HEK293 (cell line): ENCODE measurements around the gene COL25A1.

Source experiments
- CTCF ChIA-PET: fragments of 350-600 bp; formaldehyde crosslinking; extraction: SDS; loops from one replicate; lab custom pipeline; 2021; ENCODE audit warnings: antibody characterized with exemption; lab: Yijun Ruan, JAX
- POLR2A ChIA-PET: fragments of 300-600 bp; formaldehyde crosslinking; extraction: SDS; loops from one replicate; lab custom pipeline; 2020; ENCODE audit warnings: antibody characterized with exemption, inconsistent platforms; lab: Yijun Ruan, JAX
- H3K27ac ChIP-seq: fragments of 200-500 bp; sonication (Bioruptor generic); 2 replicates; pipeline ENCODE4 v1.5.1; 2014; ENCODE audit warnings: low read depth, low read length, control low read depth, inconsistent platforms; ENCODE audit errors: extremely low read depth
- H3K36me3 ChIP-seq, 2 experiments: fragments of 200-500 bp in 1 of 2; sonication (Bioruptor generic) in 1 of 2; 1 replicate in 1 of 2; 2 replicates in 1 of 2; pipeline ENCODE4 v1.5.1; 2014 to 2017; ENCODE audit warnings: inconsistent platforms in 2 of 2, low read length in 2 of 2; ENCODE audit not compliant: control insufficient read depth in 2 of 2, insufficient read depth in 1 of 2
- H3K4me1 ChIP-seq: fragments of 200-500 bp; sonication (Bioruptor generic); 2 replicates; pipeline ENCODE4 v1.5.1; 2014; ENCODE audit warnings: mild to moderate bottlenecking, low read length, inconsistent platforms; ENCODE audit not compliant: control insufficient read depth, insufficient read depth
- H3K4me3 ChIP-seq: 2 replicates; pipeline ENCODE4 v1.5.1; 2011; ENCODE audit warnings: low read depth, mild to moderate bottlenecking, control low read depth, low read length, moderate library complexity
- H3K9me3 ChIP-seq: fragments of 200-500 bp; sonication (Bioruptor generic); 2 replicates; pipeline ENCODE4 v1.5.1; 2014; ENCODE audit warnings: low read depth, low read length, inconsistent platforms; ENCODE audit not compliant: control insufficient read depth, insufficient read depth
- HOXA7 ChIP-seq: sonication (generic); formaldehyde crosslinking; IDR thresholded peaks from 2 replicates; pipeline ENCODE4 v1.8.1; 2022; ENCODE audit warnings: missing genetic modification reagents, borderline replicate concordance
- SP3 ChIP-seq: fragments of 450-650 bp; formaldehyde crosslinking; IDR thresholded peaks from 2 replicates; pipeline ENCODE4 v1.5.1; 2016; ENCODE audit warnings: missing biosample characterization, missing genetic modification characterization
- TSHZ1 ChIP-seq: fragments of 450-650 bp; formaldehyde crosslinking; IDR thresholded peaks from 2 replicates; pipeline ENCODE4 v1.5.1; 2016; ENCODE audit warnings: missing biosample characterization, missing genetic modification characterization, borderline replicate concordance
- ZBTB49 ChIP-seq: fragments of 450-650 bp; formaldehyde crosslinking; IDR thresholded peaks from 2 replicates; pipeline ENCODE4 v1.5.1; 2016; ENCODE audit warnings: missing biosample characterization, missing genetic modification characterization, low read depth
- ZNF10 ChIP-seq: fragments of 450-650 bp; formaldehyde crosslinking; IDR thresholded peaks from 2 replicates; pipeline ENCODE4 v1.5.1; 2017; ENCODE audit warnings: missing biosample characterization, missing genetic modification characterization
- ZNF114 ChIP-seq: fragments of 450-650 bp; formaldehyde crosslinking; IDR thresholded peaks from 2 replicates; pipeline ENCODE4 v1.5.0; 2017; ENCODE audit warnings: missing biosample characterization, missing genetic modification characterization
- ZNF138 ChIP-seq: fragments of 450-650 bp; formaldehyde crosslinking; IDR thresholded peaks from 2 replicates; pipeline ENCODE4 v1.5.1; 2016; ENCODE audit warnings: missing biosample characterization, missing genetic modification characterization, borderline replicate concordance
- ZNF146 ChIP-seq: fragments of 450-650 bp; formaldehyde crosslinking; IDR thresholded peaks from 2 replicates; pipeline ENCODE4 v1.5.1; 2016; ENCODE audit warnings: missing biosample characterization, missing genetic modification characterization
- ZNF16 ChIP-seq: fragments of 450-650 bp; formaldehyde crosslinking; IDR thresholded peaks from 2 replicates; pipeline ENCODE4 v1.5.1; 2016; ENCODE audit warnings: low read depth, missing biosample characterization, missing genetic modification characterization
- ZNF211 ChIP-seq: fragments of 450-650 bp; formaldehyde crosslinking; IDR thresholded peaks from 2 replicates; pipeline ENCODE4 v1.5.1; 2016; ENCODE audit warnings: low read depth, missing biosample characterization, missing genetic modification characterization
- ZNF513 ChIP-seq: fragments of 450-650 bp; IDR thresholded peaks from 2 replicates; pipeline ENCODE4 v1.5.1; 2018; ENCODE audit warnings: missing biosample characterization, missing genetic modification characterization
- ZNF610 ChIP-seq: fragments of 450-650 bp; formaldehyde crosslinking; IDR thresholded peaks from 2 replicates; pipeline ENCODE4 v1.5.1; 2016; ENCODE audit warnings: missing biosample characterization, missing genetic modification characterization, borderline replicate concordance
- ZNF670 ChIP-seq: fragments of 450-650 bp; formaldehyde crosslinking; IDR thresholded peaks from 2 replicates; pipeline ENCODE4 v1.5.1; 2016; ENCODE audit warnings: missing biosample characterization, missing genetic modification characterization, low read depth
- ZSCAN30 ChIP-seq: fragments of 450-650 bp; IDR thresholded peaks from 2 replicates; pipeline ENCODE4 v1.5.1; 2018; ENCODE audit warnings: missing biosample characterization, mild to moderate bottlenecking, missing genetic modification characterization, moderate library complexity

COL25A1 gene

GRCh38 chr4:108900018-108900580, 402.4 kb downstream of the COL25A1 start:
- ChIA-PET POLR2A (no interaction called here), CTCF (no interaction called here)
- H3K36me3 ChIP-seq: no peaks in the 10 kb centered on the region
- H3K9me3 ChIP-seq: no peaks in the 10 kb centered on the region
- H3K27ac ChIP-seq: no peak overlapping the region
- H3K4me1 ChIP-seq: peaks cover 4% of the 10 kb centered on the region; the same call in 1 of the 2 replicates
- no peak for TF ChIP-seq ZNF211 (tag by site-specific recombination)
- no peak for TF ChIP-seq ZBTB49 (tag by site-specific recombination)
- no peak for TF ChIP-seq HOXA7 (CRISPR knock-in tag)
- TF ChIP-seq ZNF10 (tag by site-specific recombination): no peak
- no peak for TF ChIP-seq ZNF138 (tag by site-specific recombination)
- no peak for TF ChIP-seq TSHZ1
- TF ChIP-seq SP3 (tag by site-specific recombination): no peak
- no peak for TF ChIP-seq ZNF16 (tag by site-specific recombination)
- TF ChIP-seq ZNF114 (tag by site-specific recombination): no peak
- TF ChIP-seq ZNF146 (tag by site-specific recombination): no peak
- TF ChIP-seq ZNF513 (tag by site-specific recombination): no peak
- TF ChIP-seq ZNF670 (tag by site-specific recombination): no peak
- H3K4me3 ChIP-seq: no peak overlapping the region

- Histone ChIP-seq H3K36me3 (no peaks in the 10 kb centered on the region), H3K27ac (no peak overlapping the region)
- ChIA-PET CTCF (no interaction called here), POLR2A (no interaction called here)
- no peak for TF ChIP-seq ZNF610 (tag by site-specific recombination)
- TF ChIP-seq, all 188 proteins: peak for 0
- no peak overlapping the region for H3K4me3 ChIP-seq
- H3K4me1 ChIP-seq: no peaks in the 10 kb centered on the region
- H3K9me3 ChIP-seq: no peaks in the 10 kb centered on the region
These were observed 409.0 kb downstream of the COL25A1 start for GRCh38 chr4:108893468-108893867.

- H3K9me3 ChIP-seq: no peaks in the 10 kb centered on the region
- H3K4me1 ChIP-seq: no peaks in the 10 kb centered on the region
- CTCF ChIA-PET: no interaction called here
- H3K36me3 ChIP-seq: no peaks in the 10 kb centered on the region
- H3K4me3 ChIP-seq: no peak overlapping the region
- H3K27ac ChIP-seq: no peak overlapping the region
- TF ChIP-seq ZNF610 (tag by site-specific recombination) (no peak), ZSCAN30 (tag by site-specific recombination) (no peak)
- POLR2A ChIA-PET: no interaction called here
These were observed 410.4 kb downstream of the COL25A1 start for GRCh38 chr4:108891896-108892590.
